Esophagus squamous epithelium (tissue), 4 donors: Measurements from ENCODE around the gene TRIP12.

Source experiments
- POLR2A ChIP-seq, 4 donors: fragments of 450-650 bp; IDR thresholded peaks; one replicate each; pipeline ENCODE4 v1.6.1; 2017; ENCODE audit warnings: antibody characterized with exemption in 4 of 4, mild to moderate bottlenecking in 4 of 4, moderate library complexity in 3 of 4
- TF ChIP-seq, protein P1 (sequence below), 6 experiments: fragments of 450-650 bp in 4 of 6; fragments of 200-600 bp in 2 of 6; sonication (generic) in 2 of 6; IDR thresholded peaks; one replicate each; pipeline ENCODE4 v1.5.1; 2016 to 2019; ENCODE audit warnings: antibody characterized with exemption in 6 of 6, mild to moderate bottlenecking in 4 of 6, moderate library complexity in 4 of 6

DNA sequence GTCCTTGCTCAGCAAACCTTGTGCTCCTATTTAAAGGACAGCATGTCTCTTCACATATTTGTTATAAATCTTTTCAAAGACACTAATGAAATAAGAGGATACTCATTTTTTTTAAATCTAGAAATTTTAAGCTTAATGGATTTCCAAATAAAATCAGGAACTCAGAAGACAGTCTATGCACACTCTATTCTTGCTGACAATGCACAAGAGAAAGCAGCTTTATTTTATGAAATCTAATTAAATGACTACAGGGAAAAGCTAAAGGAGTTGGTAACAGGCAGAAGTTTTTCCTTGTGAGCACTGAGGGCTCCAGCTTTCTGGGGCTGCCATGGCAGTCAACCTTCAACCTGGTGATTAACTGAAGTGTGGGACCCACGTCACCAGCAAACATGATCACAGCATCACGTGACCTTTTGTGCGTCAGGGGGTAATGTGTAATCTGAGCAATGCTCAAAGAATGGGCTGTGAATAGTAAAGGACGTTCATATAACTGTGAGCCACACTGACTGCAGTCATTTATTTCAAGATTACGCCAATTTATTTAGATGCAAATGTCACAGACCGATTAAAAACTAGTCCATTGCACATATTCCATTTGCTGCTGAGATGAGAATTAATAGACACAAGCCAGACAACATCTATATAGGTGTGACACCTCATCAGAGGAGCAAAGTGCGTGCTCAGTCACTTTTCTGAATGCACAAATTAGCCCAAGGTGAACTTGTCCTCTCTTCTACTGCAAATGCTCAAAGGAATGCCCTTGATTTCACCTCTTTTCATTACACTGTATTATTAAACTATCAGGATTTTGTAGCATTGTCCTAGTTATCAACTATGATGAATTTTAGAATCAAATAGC is 195.9 kb downstream of the TRIP12 start:
- TF ChIP-seq, protein P1, sequence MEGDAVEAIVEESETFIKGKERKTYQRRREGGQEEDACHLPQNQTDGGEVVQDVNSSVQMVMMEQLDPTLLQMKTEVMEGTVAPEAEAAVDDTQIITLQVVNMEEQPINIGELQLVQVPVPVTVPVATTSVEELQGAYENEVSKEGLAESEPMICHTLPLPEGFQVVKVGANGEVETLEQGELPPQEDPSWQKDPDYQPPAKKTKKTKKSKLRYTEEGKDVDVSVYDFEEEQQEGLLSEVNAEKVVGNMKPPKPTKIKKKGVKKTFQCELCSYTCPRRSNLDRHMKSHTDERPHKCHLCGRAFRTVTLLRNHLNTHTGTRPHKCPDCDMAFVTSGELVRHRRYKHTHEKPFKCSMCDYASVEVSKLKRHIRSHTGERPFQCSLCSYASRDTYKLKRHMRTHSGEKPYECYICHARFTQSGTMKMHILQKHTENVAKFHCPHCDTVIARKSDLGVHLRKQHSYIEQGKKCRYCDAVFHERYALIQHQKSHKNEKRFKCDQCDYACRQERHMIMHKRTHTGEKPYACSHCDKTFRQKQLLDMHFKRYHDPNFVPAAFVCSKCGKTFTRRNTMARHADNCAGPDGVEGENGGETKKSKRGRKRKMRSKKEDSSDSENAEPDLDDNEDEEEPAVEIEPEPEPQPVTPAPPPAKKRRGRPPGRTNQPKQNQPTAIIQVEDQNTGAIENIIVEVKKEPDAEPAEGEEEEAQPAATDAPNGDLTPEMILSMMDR (IDR thresholded peaks at IDR 0.05): no peak
- TF ChIP-seq POLR2A (IDR thresholded peaks at IDR 0.05): no peak
